ENCODE measurements around the gene PYM1.
"Not testable (repeated sequence)": the region's sequence is repeated elsewhere in the genome, so short reads cannot be mapped to it uniquely, and the experiment has no call there.

Gene PYM1

GRCh38 chr12:55908726-55909512 is 18.8 kb downstream of the PYM1 start:
- DNase-seq, result no peak

- DNase-seq, result no peak
Measured at GRCh38 chr12:55906056-55906455, 21.6 kb downstream of the PYM1 start.

- no peak for DNase-seq
Measured at GRCh38 chr12:55901881-55902490, 25.7 kb downstream of the PYM1 start.

- no peak for DNase-seq
Measured at GRCh38 chr12:55899082-55899481, 28.6 kb downstream of the PYM1 start.

GRCh38 chr12:55893723-55894122 is 34.0 kb downstream of the PYM1 start:
- no peak for DNase-seq

GRCh38 chr12:55891310-55891709 is 36.4 kb downstream of the PYM1 start:
- no peak for DNase-seq

- no peak for DNase-seq
Measured at GRCh38 chr12:55885113-55885512, 42.6 kb downstream of the PYM1 start.

- DNase-seq, result no peak
Measured at GRCh38 chr12:55877824-55878223, 49.9 kb downstream of the PYM1 start.

GRCh38 chr12:55875704-55876467 is 51.8 kb downstream of the PYM1 start:
- no peak for DNase-seq

- no peak for DNase-seq
Measured at GRCh38 chr12:55874443-55874842, 53.3 kb downstream of the PYM1 start.

- not testable (repeated sequence) for DNase-seq
Measured at GRCh38 chr12:55866454-55867004, 61.2 kb downstream of the PYM1 start.

GRCh38 chr12:55865327-55865726 is 62.4 kb downstream of the PYM1 start:
- DNase-seq, result no peak

- DNase-seq, result not testable (repeated sequence)
Measured at GRCh38 chr12:55862931-55863330, 64.8 kb downstream of the PYM1 start.

GRCh38 chr12:55862286-55862685 is 65.4 kb downstream of the PYM1 start:
- no peak for DNase-seq

GRCh38 chr12:55861871-55862270 is 65.8 kb downstream of the PYM1 start:
- DNase-seq, result no peak

GRCh38 chr12:55861396-55861795 is 66.3 kb downstream of the PYM1 start:
- DNase-seq, result no peak

GRCh38 chr12:55852740-55853139 is 75.0 kb downstream of the PYM1 start:
- no peak for DNase-seq
